ENCODE data around the gene CNTRL.

Gene CNTRL

DNA sequence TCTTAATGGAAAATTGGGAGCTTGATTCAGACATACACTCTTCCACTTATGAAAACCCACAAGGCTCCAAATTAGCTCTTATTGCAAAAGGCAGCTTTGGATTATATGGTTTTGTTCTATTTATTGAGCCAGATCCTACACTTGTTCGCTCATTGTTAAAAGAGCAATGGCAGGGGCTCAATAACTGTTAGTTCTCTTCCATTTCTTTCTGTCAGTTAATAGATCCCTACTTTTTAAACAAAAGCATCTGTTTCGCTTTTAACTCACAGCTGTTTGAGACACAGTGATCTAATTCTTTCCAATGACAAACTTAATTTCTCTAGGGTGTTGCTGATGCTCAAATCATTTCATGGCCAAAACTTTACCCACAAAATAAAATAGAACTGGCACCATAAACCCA, 36.4 kb upstream of the CNTRL start:
- no peak for DNase-seq (ENCODE audit: low read depth)
- no peak overlapping the region for H3K4me3 ChIP-seq (ENCODE audit: low read depth, low read length)
- TF ChIP-seq, protein P1, sequence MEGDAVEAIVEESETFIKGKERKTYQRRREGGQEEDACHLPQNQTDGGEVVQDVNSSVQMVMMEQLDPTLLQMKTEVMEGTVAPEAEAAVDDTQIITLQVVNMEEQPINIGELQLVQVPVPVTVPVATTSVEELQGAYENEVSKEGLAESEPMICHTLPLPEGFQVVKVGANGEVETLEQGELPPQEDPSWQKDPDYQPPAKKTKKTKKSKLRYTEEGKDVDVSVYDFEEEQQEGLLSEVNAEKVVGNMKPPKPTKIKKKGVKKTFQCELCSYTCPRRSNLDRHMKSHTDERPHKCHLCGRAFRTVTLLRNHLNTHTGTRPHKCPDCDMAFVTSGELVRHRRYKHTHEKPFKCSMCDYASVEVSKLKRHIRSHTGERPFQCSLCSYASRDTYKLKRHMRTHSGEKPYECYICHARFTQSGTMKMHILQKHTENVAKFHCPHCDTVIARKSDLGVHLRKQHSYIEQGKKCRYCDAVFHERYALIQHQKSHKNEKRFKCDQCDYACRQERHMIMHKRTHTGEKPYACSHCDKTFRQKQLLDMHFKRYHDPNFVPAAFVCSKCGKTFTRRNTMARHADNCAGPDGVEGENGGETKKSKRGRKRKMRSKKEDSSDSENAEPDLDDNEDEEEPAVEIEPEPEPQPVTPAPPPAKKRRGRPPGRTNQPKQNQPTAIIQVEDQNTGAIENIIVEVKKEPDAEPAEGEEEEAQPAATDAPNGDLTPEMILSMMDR (IDR thresholded peaks at IDR 0.05; ENCODE audit: control insufficient read depth, extremely low read depth, insufficient read depth) = no peak

DNA sequence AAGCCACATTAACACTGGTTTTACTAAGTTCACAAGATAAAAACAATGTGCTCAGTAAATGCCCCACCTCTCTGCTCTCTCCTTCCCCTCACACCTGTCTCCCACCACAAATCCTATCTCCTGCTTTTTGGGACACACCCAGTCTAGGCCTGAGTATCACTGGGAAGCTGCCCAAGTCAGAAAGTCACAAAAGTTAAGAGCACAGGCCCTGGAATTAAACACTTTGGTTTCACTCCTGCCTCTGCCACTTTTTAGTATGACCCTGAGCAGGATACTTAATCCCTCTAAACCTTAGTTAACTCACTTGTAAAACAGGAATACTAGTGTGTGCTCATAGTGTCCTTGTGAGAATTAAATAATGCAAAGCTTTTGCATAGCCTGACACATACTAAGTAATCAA, 36.0 kb upstream of the CNTRL start:
- no peak overlapping the region for H3K4me3 ChIP-seq (ENCODE audit: low read depth, low read length)
- DNase-seq (ENCODE audit: low read depth) = no peak
- TF ChIP-seq, protein P1 (IDR thresholded peaks at IDR 0.05; ENCODE audit: control insufficient read depth, extremely low read depth, insufficient read depth) = no peak

DNA sequence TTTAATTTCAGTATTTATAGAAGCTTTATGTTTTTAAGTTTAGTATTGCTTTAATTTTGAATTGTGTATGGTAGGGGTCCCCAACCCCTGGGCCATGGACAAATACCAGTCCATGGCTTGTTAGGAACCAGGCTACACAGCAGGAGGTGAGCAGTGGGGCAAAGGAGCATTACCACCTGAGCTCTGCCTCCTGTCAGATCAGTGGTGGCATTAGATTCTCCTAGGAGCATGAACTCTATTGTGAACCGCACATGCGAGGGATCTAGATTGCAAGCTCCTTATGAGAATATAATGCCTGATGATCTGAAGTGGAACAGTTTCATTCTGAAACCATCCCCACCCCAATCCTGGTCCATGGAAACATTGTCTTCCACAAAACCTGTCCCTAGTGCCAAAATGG, 26.6 kb upstream of the CNTRL start:
- no peak for DNase-seq (ENCODE audit: low read depth)
- no peak overlapping the region for H3K4me3 ChIP-seq (ENCODE audit: low read depth, low read length)
- TF ChIP-seq, protein P1 (IDR thresholded peaks at IDR 0.05; ENCODE audit: control insufficient read depth, extremely low read depth, insufficient read depth) = no peak

DNA sequence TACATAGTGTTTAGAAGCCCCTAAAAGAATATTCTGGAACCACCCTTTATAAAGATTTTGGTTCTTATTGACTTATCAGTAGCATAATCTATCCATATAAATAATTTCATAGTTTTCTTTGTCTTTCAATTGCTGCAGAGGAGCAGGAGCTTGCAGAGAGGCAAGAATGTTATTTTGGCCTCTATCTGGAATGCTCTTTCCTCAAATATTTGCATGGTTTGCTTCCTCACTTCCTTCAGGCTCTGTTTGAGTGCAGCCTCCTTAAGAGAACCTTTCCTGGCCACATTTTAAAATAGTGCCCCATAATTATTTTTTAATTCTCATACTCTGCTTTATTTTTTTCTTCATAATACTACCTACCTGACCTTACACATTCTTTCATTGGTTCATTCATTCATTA, 26.1 kb upstream of the CNTRL start:
- H3K4me3 ChIP-seq (ENCODE audit: low read depth, low read length) = no peak overlapping the region
- DNase-seq (ENCODE audit: low read depth) = no peak
- TF ChIP-seq, protein P1 (IDR thresholded peaks at IDR 0.05; ENCODE audit: control insufficient read depth, extremely low read depth, insufficient read depth) = no peak

DNA sequence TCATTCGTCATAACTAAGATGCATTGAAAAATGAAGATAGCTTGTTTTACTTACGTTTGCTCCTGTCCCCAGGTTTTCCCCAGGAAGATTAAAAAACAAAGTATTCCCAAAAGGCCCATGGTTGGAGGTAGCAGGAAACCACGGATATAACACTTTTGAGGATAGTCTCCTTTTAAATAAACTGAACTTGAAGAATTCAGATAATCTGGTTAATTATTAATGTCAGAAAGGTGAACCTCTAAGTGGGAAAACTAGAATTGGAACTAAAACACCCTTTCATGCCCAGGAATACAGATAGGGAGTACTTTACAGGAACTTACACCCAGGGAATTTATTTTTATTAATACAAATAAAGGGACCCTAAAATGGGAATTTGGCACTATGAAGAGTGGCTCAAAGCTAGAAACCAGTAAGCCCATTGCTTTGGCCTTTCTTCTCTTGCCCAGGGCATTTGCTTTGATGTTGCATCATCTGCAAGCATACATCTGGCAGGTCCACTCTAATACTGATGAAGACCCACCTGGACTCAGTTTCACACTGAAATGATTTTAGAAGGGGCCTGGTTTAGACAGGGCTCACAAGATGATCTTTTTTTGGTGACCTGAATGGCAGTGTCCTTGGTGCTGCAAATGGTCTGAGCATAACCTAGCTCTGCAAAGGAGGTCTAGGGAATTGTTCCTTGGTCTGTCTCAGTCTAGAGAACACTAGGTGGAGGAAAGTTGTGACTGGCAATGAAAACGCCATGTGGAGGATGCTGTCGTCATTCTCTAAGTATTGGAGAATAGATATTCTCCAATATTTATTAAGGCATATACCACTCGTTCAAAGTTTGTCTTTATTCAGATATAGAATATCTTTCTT, 24.4 kb upstream of the CNTRL start, which contains the start of gene C5:
C5 (minus strand) TSS at position 148 of the 861 bp plus-strand sequence; CDS start at position 119, 29 bp downstream.
- H3K4me3 ChIP-seq (ENCODE audit: low read depth, low read length) = no peak within 1 kb of the TSS
- TF ChIP-seq, protein P1 (IDR thresholded peaks at IDR 0.05; ENCODE audit: control insufficient read depth, extremely low read depth, insufficient read depth) = no peak
- no peak for DNase-seq (ENCODE audit: low read depth)

DNA sequence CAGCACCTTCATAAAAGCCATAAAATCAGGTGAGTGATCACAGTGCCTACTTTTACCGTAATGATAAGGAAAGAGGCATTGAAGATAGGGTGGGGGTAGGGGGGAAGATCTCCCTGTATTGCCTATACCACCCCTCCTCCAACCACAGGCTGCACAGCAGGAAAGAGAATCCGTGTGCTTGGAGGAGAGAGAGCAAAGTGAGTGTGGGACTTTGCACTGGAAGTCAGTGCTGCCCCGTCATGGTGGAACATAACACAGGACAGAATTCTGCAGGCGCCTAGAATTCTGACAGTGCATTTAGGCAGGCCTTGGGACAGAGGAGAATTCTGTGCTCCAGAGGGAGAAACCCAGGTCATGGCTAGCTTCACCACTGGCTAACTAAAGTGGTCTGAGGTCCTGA, 21.2 kb upstream of the CNTRL start:
- DNase-seq (ENCODE audit: low read depth) = no peak
- TF ChIP-seq, protein P1 (IDR thresholded peaks at IDR 0.05; ENCODE audit: control insufficient read depth, extremely low read depth, insufficient read depth) = no peak
- no peak overlapping the region for H3K4me3 ChIP-seq (ENCODE audit: low read depth, low read length)

All from LNCaP clone FGC (cell line).